GM21737 (cell line): ENCODE measurements around the gene GIMAP6.
"Not testable (repeated sequence)": the region's sequence is repeated elsewhere in the genome, so short reads cannot be mapped to it uniquely, and the experiment has no call there.

Experiments
- ATAC-seq: cut with Tn5 transposase; IDR thresholded peaks from one replicate; pipeline ENCODE4 v1.9.1; 2021; ENCODE audit warnings: mild to moderate bottlenecking, moderate library complexity; ENCODE audit not compliant: unreplicated experiment

The GIMAP6 gene

DNA sequence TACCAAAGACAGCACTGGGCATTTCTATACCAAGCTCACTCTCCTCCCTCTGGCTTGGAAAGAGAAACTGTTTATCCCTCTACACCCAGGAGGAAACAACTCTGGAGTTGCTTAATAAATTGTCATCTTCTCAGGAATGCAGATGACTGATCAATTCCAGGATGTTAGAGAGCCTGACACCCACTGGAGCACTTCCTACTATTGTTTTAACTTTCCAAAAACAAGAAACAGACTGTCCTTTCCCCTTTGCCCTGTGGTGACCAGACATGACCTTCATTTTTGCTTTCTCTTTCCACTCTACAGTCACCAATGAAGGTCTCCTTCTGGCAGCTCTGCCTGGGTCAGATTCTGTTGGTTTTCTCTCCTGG is 45.4 kb downstream of the GIMAP6 start:
- ATAC-seq = no peak

GRCh38 chr7:150586068-150586784 is 46.0 kb downstream of the GIMAP6 start:
- no peak for ATAC-seq

DNA sequence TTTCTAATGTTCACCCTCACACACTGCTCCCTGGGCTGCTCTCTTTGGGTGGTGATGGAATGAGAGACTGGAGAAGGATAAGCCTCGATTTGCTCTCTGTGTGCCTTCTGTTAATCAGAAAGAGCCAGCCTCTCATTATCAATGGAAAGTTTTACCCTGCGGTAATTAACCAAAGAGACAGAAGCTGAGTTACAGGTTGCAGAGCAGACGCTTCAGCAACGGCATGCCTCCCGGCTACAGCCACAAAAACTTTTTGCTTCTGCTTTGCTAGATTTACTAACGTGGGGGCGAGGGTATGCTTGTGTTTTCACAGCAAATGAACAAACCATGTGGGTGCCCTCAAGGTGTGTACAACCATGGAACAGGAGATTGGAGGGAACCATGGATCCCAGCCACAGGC is 47.0 kb downstream of the GIMAP6 start:
- ATAC-seq = no peak

- no peak for ATAC-seq
Observed at GRCh38 chr7:150580638-150581394, 51.4 kb downstream of the GIMAP6 start.

DNA sequence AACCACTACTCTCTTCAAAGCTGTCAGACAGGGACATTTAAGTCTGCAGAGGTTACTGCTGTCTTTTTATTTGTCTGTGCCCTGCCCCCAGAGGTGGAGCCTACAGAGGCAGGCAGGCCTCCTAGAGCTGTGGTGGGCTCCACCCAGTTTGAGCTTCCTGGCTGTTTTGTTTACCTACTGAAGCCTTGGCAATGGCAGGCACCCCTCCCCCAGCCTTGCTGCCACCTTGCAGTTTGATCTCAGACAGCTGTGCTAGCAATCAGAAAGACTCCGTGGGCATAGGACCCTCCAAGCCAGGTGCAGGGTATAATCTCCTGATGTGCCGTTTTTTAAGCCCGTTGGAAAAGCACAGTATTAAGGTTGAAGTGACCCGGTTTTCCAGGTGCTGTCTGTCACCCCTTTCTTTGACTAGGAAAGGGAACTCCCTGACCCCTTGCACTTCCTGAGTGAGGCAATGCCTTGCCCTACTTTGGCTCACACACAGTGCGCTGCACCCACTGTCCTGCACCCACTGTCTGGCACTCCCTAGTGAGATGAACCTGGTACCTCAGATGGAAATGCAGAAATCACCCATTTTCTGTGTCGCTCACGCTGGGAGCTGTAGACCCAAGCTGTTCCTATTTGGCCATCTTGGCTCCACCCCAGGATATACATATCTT is 52.1 kb downstream of the GIMAP6 start:
- ATAC-seq = not testable (repeated sequence)
